Eye (tissue), 1 donor: ENCODE data around the gene ZKSCAN3.
"Not testable (repeated sequence)": the region's sequence is repeated elsewhere in the genome, so short reads cannot be mapped to it uniquely, and the experiment has no call there.

Experiments
- DNase-seq: peaks from one replicate; pipeline ENCODE4 v3.0.0-alpha.2; 2015

The ZKSCAN3 gene

DNA sequence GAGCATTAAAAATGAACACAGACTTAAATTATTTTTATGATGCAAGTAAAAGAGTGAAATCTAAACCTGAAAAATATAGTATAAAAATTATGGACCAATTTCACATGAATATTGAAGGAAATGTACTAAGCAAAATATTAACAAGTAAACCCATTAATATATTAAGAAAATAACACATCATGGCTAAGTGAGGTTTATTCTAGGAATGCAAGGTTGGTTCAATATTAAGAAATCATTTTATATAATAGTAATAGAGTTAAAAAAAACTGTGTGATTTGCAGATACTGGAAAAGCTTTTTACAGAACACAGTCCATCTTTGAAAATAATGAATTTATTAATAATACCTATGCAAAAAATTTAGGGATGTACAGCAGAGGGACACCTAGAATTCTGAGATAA is 28.9 kb downstream of the ZKSCAN3 start:
- DNase-seq: peak; percentile 13

DNA sequence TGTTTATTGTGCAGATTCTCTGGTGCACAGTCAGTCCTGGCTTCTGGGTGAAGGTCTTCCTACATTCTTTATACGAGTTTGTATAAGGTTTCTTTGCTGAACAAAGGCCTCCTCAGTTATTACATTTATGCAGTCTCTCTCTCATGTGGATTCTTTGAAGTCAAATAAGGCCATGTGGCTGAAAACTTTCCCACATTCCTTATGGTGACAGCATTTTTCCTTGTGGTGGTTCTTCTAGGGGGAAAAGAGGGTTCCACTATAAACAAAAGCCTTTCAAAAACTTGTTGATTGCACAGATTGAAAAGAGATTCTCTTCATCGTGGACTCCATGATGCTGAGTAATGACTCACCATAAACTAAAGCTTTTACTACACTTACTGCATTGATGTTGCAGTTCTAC is 30.6 kb downstream of the ZKSCAN3 start:
- DNase-seq: no peak

DNA sequence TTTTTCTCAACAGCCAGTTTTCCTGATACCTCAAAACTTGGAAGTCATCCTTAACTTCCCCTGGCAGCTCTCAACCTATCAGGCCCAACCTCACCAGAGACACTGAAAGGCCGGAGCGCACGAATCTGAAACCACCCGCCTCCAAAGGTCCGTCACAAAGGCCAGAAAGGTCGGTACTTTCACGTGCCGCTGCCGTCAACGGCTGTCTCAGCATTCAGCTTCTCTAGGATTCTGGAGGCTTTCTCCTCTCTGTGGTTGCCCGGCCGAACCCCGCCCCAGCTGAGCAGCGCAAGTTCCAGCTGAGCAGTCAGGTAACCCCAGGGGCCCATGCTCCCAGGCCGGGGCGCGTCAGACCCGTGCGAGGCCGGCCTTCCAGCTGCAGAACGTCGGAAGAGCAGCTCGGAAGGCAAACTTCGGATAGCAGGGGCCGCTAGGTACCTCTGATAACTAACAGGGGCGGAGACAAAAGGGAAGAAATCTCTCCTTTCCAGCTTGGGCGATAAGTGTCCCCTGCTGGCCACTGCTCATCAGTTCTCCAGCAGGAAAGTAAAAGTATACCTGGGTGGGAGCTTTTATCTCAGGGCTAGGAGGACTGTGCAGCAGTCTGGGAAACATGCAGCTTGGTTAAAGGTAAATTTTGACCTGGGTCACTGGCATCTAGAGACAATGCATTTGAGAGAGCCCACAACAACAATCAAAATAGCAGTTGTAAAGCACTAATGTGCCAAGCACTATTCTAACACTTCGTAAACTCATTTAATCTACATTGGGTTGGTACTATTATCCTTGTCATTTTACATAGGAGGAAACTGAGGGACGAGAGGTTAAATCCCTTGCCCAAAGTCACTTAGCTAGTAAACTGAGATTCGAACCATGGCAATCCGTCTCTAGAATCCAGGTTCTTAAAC is 33.7 kb downstream of the ZKSCAN3 start:
- DNase-seq: peak; percentile 94

DNA sequence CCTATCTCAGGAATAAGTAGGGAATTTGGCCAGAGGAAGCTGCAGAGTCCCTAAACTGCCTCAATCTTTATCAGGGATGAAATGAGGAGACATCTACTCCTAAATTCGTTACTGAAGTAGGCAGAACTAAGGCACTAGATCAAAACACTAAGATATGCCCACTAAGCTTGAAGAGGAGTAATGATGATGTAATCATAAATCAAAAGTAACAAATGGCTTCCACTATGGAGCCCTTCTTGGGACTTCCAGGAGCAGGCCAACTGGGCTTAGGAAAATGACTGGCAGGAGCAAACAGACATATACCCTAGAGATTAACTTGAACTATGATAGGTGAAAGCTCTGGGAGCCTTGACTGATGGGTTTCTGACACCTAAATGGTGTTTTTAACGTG is 34.4 kb downstream of the ZKSCAN3 start:
- DNase-seq: no peak

DNA sequence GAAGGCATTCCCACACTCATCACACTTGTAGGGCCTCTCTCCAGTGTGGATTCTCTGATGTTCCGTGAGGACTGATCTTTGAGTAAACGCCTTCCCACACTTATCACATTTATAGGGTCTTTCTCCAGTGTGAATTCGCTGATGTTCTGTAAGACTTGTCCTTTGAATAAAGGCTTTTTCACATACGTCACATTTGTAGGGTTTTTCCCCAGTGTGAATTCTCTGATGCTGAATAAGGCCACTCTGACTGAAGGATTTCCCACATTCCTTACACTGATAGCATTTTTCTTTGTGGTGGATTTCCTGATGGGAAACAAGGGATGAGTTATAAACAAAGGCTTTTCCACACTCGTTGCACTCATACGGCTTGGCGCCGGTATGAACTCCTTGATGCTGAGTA is 40.9 kb downstream of the ZKSCAN3 start:
- DNase-seq: no peak

DNA sequence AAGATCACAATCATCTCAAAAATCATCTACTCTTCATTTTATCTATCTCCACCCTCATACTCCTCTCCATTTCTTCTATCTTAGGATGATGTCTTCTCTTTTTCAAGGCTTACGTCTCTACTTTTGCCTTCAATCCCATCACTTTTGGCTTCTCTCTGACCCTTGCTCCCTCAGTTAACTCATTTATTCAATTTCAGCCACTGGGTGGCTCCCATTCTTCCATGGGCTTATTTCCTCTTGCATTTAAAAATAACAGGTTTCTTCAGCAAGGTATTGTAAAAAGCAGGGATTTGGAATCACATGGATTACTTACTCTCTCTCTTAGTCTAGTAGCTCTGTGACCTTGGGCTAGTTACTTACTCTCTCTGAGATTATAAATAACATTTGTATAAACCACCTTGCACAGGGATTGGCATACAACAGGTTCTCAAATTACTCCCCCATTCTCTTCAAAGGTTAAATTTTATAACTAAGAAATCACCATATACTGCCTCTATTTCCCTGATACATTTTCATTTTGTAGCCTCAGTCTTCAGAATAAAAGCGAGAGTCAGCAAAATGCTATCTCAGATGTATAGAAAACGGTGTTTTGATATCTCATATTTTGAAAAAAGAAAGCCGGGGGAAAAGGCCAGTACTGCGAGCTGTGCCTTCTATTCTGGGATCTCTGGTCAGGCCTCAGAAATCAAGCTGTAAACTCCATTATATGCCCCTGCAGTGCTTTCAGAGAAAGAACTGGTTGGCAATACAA is 44.3 kb downstream of the ZKSCAN3 start:
- DNase-seq: peak; percentile 39

DNA sequence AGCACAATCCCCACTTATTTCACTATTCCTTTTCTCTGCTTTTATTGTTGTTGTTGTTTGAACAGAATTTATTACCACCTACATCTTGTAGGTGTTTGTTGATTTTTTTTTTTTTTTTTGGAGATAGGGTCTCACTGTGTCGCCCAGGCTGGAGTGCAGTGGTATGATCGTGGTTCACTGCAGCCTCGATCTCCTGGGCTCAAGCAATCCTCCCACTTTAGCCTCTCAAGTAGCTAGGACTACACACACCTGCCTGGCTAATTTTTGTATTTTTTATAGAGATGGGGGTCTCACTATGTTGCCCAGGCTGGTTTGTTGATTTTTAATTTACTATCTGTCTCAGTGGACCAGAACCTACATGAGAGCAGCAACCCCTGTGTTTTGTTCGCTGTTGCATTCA is 46.2 kb downstream of the ZKSCAN3 start:
- DNase-seq: no peak

DNA sequence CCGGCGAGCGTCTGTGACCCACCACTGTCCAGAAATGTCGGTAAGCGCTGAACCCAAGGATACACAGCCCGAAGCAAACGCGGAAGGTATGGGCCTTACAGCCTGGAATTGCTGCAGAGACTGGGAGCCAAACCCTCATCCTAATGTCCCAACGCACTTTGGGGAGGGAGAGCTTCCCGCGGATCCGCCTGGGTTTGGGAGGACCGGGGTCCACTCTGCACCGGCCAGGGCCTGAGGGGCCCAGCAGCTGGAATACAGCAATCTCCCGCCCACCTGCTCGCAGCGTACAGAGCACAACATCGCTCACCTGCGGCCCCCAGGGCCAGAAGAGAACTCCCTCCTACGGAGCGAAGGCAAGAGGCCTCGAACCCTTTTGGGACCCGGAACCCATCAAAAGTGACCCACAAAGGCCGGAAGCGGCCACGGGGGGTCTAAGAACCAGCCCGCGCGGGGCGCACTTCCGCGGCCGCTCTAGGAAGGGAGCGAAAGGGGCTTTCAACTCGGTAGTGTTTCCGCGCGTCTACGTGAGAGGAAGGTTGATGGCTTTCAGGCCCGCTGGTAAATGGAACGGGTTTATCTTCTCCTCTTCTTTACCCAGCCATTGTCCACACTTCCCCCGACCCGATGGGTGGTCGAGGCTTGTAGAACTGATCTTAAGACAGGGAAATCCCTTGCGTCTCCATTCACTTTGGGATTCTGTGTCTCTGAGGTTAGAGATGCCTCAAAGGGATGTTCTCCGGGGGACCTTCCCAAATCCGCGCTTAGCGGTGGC is 49.8 kb downstream of the ZKSCAN3 start, which contains the start of gene ZSCAN12:
ZSCAN12 (minus strand) TSS at position 398 of the 772 bp plus-strand sequence. CDS start 1,342 bp downstream, outside the sequence.
- peak; percentile 96 for DNase-seq

DNA sequence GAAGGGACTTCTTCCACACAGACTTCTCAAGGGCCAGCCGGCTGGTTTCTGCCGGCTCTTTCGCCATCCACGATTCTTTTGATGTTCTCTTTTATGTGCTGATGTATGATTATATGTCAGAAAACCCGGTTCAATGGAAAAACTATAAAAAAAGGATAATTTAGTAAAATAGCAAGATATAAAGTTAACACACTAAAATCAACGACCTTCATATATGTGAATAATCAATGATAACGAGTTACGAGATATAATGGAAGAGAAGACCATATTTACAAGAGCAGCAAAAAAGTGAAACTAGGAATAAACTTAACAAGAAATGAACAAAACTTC is 50.3 kb downstream of the ZKSCAN3 start:
- no peak for DNase-seq

DNA sequence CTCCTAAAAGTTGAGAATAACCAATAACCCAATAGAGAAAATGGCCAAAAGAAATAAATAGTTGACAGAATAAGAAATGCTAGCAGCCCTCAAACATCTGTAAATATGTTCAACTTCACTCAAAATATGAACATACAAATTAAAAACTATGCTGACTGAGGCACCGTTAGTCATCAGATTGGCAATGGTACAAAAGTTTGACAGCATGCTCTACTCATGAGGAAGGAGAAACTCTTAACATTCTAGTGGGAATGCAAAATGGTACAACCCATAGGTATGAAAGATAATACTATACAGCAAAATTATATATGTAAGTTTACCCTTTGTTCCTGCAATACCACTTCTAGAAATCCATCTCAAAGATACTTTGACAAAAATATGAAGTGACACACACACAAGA is 51.4 kb downstream of the ZKSCAN3 start:
- DNase-seq: no peak

DNA sequence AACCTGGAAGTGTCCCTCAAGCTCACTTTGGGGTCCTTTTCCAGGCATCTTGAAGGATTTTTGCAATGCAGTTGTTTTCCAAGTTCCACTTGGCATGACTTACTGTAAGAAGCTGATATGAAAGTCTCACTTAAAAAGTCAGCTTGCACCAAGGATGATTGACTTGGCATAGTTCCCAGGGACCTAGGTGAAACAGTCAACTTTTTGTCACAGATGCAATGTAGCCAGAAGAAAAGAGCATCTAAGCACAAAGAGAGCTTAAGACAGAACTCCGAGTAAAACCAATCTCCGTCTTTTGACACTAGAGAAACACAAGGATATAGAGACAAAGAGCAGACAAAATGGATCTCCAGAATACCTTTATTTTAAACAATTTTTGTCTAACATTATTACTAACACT is 52.5 kb downstream of the ZKSCAN3 start:
- DNase-seq: no peak

DNA sequence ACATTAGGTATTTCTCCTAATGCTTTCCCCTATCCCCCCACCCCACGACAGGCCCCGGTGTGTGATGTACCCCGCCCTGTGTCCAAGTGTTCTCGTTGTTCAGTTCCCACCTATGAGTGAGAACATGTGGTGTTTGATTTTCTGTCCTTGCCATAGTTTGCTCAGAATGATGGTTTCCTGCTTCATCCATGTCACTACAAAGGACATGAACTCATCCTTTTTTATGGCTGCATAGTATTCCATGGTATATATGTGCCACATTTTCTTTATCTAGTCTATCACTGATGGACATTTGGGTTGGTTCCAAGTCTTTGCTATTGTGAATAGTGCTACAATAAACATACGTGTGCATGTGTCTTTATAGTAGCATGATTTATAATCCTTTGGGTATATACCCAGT is 54.2 kb downstream of the ZKSCAN3 start:
- not testable (repeated sequence) for DNase-seq

DNA sequence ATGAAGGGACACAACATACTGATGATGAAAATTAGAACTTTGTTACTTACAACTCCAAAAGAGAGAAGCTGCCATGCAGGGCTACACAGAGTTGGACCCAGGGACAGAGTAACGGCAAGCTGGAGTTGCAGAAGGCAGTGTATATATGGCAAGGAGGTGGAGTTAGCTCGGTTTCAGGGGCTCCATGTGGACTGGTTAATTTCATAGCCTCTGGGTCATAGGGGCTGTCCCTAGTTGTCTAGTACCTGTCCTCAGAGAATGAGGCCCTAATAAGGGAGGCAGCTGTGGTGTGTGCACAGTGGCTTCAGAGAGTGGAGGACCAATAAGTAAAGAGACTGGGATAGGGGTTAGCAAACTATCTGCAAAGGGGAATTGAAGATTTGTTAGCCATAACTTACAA is 57.7 kb downstream of the ZKSCAN3 start:
- no peak for DNase-seq

DNA sequence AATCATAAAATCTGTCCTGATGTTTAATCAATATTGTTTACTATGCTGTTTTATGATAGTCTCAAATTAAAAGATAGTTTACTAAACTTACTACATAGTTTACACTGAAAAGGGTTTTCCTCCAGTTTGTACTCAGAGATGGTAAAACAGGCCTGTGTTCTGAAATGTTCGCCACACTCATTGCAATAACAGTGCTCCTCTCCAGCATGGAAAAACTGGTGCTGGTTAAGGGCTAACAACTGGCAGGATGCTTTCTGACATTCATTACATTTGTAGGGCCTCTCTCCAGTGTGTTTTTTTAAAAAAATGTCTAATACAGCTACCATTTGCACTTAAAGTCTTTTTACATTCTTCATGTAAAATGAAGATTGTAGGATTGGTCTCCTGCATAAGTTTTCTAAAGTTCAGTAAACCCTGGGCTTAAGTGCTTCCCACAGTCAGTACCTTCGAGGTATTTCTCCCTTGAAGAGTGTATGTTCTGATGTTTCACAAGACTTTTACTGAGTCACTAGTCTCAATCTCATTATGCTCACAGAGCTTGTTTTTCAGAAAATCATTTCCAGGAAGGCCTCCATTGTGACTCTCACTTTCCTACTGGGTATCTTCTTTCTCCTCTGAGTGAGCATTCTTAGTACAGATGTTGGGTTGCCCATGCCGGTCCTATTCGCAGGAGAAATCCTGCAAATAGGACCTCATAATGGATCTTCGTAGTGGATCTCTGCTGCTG is 58.5 kb downstream of the ZKSCAN3 start:
- no peak for DNase-seq

DNA sequence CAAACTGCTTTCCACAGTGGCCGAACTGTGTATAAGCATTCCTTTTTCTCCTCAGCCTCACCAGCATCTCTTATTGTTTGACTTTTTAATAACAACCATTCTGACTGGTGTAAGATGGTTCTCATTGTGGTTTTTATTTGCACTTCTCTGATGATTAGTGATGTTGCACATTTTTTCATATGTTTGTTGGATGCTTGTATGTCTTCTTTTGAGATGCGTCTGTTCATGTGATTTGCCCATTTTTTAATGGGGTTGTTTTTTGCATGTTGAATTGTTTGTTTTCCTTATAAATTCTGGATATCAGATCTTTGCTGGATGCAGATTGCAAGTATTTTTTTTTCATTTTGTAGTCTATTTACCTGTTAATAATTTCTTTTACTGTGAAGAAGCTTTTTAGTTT is 61.0 kb downstream of the ZKSCAN3 start:
- no peak for DNase-seq

DNA sequence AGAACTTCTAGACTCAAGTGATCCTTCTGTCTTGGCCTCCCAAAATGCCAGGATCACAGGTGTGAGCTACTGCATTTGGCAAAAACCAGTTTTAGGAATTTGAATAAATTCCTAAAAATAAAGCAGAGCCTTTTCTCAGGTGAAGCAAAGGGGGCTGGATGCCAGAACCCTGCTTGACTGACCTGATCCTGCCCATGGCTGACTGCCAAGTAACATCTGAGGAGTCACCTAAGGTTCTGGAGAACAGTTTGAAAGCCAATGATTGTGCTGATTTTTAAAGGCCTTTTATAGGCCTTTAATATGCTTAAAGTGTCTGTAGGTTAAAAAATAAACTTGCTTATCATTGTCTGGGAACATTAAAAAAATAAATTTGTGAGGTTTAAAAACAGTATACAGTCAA is 63.9 kb downstream of the ZKSCAN3 start:
- no peak for DNase-seq
